Measurements from ENCODE around the gene PDE4D. TPM values are rescaled to one million over a fixed set of nuclear protein-coding genes. Genes with fewer than 3 reads are reported as not detected.

Gene PDE4D
- polyA plus RNA-seq, 1 donor (not counting 4 experiments of a cell fraction or from before 2014, with no cell fraction given), result 3.6 TPM

GRCh38 chr5:59054963-59055528 is 838.5 kb downstream of the PDE4D start:
- TF ChIP-seq CTCF (optimal IDR thresholded peaks at IDR 0.05 in 1 of 3, IDR thresholded peaks at IDR 0.05 in 1 of 3, conservative IDR thresholded peaks at IDR 0.05 in 1 of 3; ENCODE audit: extremely low read depth in 1 of 3, insufficient read depth in 2 of 3, low read length in 3 of 3) (no peak), EZH2 (IDR thresholded peaks at IDR 0.05; ENCODE audit: low read length) (no peak)
- Histone ChIP-seq H3K79me2 (ENCODE audit: control insufficient read depth, insufficient read depth, low read length) (no peaks in the 10 kb centered on the region), H3K9me1 (ENCODE audit: control insufficient read depth, extremely low read depth, insufficient read depth, low read length) (no peaks in the 10 kb centered on the region), H2AFZ (ENCODE audit: control insufficient read depth, low read length) (no peak overlapping the region), H3K27me3 (ENCODE audit: control insufficient read depth, extremely low read depth, insufficient read depth, low read length) (no peaks in the 10 kb centered on the region), H3K4me3 (ENCODE audit: control insufficient read depth in 2 of 3, extremely low read depth in 1 of 3, insufficient read depth in 2 of 3, low read depth in 1 of 3, low read length in 3 of 3) (no peak overlapping the region), H4K20me1 (ENCODE audit: control insufficient read depth, extremely low read depth, insufficient read depth, low read length) (no peaks in the 10 kb centered on the region), H3K9ac (ENCODE audit: control insufficient read depth, extremely low read depth, insufficient read depth, low read length) (no peak overlapping the region), H3K4me1 (ENCODE audit: control insufficient read depth, extremely low read depth, insufficient read depth, low read length) (peaks cover 3% of the 10 kb centered on the region), H3K27ac (ENCODE audit: control insufficient read depth, insufficient read depth, low read length) (no peak overlapping the region), H3K4me2 (ENCODE audit: control insufficient read depth, extremely low read depth, insufficient read depth, low read depth, low read length) (no peak overlapping the region), H3K36me3 (ENCODE audit: control insufficient read depth in 2 of 2, extremely low read depth in 1 of 2, insufficient read depth in 2 of 2, low read length in 2 of 2) (no peaks in the 10 kb centered on the region), H3K9me3 (ENCODE audit: control insufficient read depth, low read depth, low read length) (no peaks in the 10 kb centered on the region)
- no peak for DNase-seq (ENCODE audit: low read depth, low spot score)
- dilution Hi-C loops (cut with MboI; ENCODE audit: extremely low pct_ligation_motif_present, low sequenced_read_pairs), result no loop called here
- no peak for FAIRE-seq

- no peaks in the 10 kb centered on the region for H3K27me3 ChIP-seq (ENCODE audit: control insufficient read depth, extremely low read depth, insufficient read depth, low read length)
- no peak overlapping the region for H3K27ac ChIP-seq (ENCODE audit: control insufficient read depth, insufficient read depth, low read length)
- no peak overlapping the region for H3K4me2 ChIP-seq (ENCODE audit: control insufficient read depth, extremely low read depth, insufficient read depth, low read depth, low read length)
- H4K20me1 ChIP-seq (ENCODE audit: control insufficient read depth, extremely low read depth, insufficient read depth, low read length), result no peaks in the 10 kb centered on the region
- DNase-seq (ENCODE audit: low read depth, low spot score) (no peak), FAIRE-seq (no peak)
- no peak overlapping the region for H2AFZ ChIP-seq (ENCODE audit: control insufficient read depth, low read length)
- no peaks in the 10 kb centered on the region for H3K9me1 ChIP-seq (ENCODE audit: control insufficient read depth, extremely low read depth, insufficient read depth, low read length)
- H3K4me1 ChIP-seq (ENCODE audit: control insufficient read depth, extremely low read depth, insufficient read depth, low read length), result no peaks in the 10 kb centered on the region
- H3K4me3 ChIP-seq (ENCODE audit: control insufficient read depth in 2 of 3, extremely low read depth in 1 of 3, insufficient read depth in 2 of 3, low read depth in 1 of 3, low read length in 3 of 3), result no peak overlapping the region
- H3K9me3 ChIP-seq (ENCODE audit: control insufficient read depth, low read depth, low read length), result no peaks in the 10 kb centered on the region
- H3K79me2 ChIP-seq (ENCODE audit: control insufficient read depth, insufficient read depth, low read length), result no peaks in the 10 kb centered on the region
- H3K9ac ChIP-seq (ENCODE audit: control insufficient read depth, extremely low read depth, insufficient read depth, low read length), result no peak overlapping the region
- dilution Hi-C loops (cut with MboI; ENCODE audit: extremely low pct_ligation_motif_present, low sequenced_read_pairs), result no loop called here
- no peaks in the 10 kb centered on the region for H3K36me3 ChIP-seq (ENCODE audit: control insufficient read depth in 2 of 2, extremely low read depth in 1 of 2, insufficient read depth in 2 of 2, low read length in 2 of 2)
- no peak for TF ChIP-seq CTCF (optimal IDR thresholded peaks at IDR 0.05 in 1 of 3, IDR thresholded peaks at IDR 0.05 in 1 of 3, conservative IDR thresholded peaks at IDR 0.05 in 1 of 3; ENCODE audit: extremely low read depth in 1 of 3, insufficient read depth in 2 of 3, low read length in 3 of 3)
- no peak for TF ChIP-seq EZH2 (IDR thresholded peaks at IDR 0.05; ENCODE audit: low read length)
Measured at GRCh38 chr5:59051951-59052350, 841.6 kb downstream of the PDE4D start.
